Frontal cortex (tissue), 4 donors: Measurements from ENCODE around the gene PPTC7. TPM values are rescaled to one million over a fixed set of nuclear protein-coding genes. Genes with fewer than 3 reads are reported as not detected.
"Not testable (repeated sequence)": the region's sequence is repeated elsewhere in the genome, so short reads cannot be mapped to it uniquely, and the experiment has no call there.

ENCODE experiments used
- DNase-seq, 2 donors: peaks; one replicate each; pipeline ENCODE4 v3.0.0; 2012; ENCODE audit warnings: low spot score in 2 of 2
- FAIRE-seq: peaks from 2 replicates; lab custom pipeline; 2012; peaks lifted over from hg19 to GRCh38; lab: Jason Lieb, UNC
- total RNA-seq: library from RNA; depleted of rRNA; stranded (reverse); fragments of >200 nt; gene quantifications from one replicate; pipeline ENCODE4 v1.2.3, GENCODE V29; 2014
- donor health status: control.
- donor health status: control.
- donor health status: control.

PPTC7 gene
- 8.2 TPM for total RNA-seq

- FAIRE-seq (no peak), DNase-seq (peak; percentile 92 to 93)
These were observed at the start of gene PPTC7 for GRCh38 chr12:110583137-110584059. Gene PPTC7, minus strand, starts transcription at chr12:110583318. Its CDS starts 287 bp downstream, at chr12:110583031.

- no peak for DNase-seq
These were observed 44.5 kb upstream of the PPTC7 start for GRCh38 chr12:110627500-110628195.

GRCh38 chr12:110622582-110622981, 39.5 kb upstream of the PPTC7 start:
- FAIRE-seq (no peak), DNase-seq (no peak)

More at GRCh38 chr12:110627500-110628195, 44.5 kb upstream of the PPTC7 start:
- no peak for FAIRE-seq

DNA sequence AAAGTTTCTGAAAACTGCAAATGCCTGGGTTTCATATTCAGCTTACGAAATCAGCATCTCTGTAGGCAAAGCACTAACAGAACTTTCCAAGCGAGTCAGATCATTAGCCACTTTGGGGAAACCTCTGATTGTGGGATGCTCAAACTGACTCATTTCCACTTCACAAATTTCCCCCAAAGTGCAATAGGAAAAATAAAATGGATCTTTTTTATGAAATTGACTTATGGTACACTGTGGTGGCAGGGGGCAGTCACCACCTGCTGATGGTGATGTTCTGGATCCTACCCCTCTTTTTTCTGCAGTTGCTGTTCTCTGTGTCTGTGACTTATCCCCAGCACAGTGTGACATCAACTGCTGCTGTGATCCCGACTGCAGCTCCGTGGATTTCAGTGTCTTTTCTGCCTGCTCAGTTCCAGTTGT, 36.4 kb upstream of the PPTC7 start:
- no peak for FAIRE-seq
- DNase-seq: no peak

DNA sequence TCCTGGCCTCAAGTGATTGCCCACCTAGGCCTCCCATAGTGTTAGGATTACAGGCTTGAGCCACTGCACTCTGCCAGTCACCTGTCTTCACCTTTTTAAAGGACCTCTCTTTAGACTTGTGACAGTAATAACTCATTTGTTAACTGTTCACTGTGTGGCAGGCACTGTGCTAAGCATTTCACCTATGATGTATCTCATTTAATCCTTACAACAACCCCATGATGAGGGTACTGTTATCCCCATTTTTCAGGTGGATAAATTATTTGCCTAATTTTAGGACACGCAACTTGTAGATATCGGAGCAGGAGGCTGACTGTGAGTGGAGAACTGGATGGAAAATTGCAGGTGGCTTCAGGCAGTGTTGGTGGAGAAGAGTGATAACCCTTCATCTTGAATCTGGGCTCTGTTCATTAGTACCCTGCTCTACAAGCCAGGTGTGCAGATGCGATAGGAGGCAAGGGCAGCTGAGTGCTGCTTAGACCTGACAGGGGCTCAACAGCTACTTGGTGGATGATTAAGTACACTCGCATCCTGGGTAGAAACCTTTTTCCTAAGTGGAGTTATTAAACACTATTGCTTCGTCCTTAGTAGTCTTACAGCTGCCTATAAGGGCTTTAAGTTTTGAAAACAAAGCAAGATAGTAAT, 33.5 kb upstream of the PPTC7 start:
- FAIRE-seq (no peak), DNase-seq (no peak)

GRCh38 chr12:110615171-110615570, 32.1 kb upstream of the PPTC7 start:
- FAIRE-seq (no peak), DNase-seq (no peak)

DNA sequence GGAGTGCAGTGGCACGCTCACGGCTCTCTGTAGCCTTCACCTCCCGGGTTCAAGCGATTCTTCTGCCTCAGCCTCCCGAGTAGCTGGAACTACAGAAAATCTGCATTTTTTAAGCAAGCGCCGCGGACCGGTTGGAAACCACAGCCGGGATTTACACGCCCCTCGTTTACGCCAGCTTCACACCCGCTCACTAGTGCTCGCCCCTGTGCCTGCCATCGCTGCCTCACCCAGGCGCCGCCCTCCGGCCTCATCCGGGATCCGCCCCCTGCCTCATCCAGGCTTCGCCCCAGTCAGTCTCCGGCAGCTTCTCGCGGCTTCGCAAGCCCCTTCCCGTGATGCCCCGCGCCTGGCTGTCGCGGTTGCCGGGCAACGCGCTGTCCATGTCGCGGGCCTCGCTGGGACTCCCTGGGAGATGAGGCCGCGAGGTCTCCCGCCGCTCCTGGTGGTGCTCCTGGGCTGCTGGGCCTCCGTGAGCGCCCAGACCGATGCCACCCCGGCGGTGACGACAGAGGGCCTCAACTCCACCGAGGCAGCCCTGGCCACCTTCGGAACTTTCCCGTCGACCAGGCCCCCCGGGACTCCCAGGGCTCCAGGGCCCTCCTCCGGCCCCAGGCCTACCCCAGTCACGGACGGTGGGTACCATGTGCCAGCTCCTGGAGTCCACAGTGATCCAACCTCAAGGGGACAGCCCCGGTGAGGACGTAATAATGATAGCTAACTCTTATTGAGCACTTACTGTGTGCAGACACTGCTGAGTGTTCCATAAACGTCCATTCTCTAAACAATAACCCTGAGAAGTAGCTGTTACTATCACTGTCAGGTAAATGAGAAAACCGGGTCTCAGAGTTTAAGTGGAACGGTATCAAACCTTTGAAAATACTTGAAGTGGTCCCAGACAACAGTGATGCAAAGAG, 30.9 kb upstream of the PPTC7 start, which contains the start of gene TCTN1:
Gene TCTN1 (plus strand): TSS at position 359 of the 914 bp plus-strand sequence. CDS start 54 bp downstream, at position 413.
- FAIRE-seq (no peak), DNase-seq (peak; percentile 93 to 98)

DNA sequence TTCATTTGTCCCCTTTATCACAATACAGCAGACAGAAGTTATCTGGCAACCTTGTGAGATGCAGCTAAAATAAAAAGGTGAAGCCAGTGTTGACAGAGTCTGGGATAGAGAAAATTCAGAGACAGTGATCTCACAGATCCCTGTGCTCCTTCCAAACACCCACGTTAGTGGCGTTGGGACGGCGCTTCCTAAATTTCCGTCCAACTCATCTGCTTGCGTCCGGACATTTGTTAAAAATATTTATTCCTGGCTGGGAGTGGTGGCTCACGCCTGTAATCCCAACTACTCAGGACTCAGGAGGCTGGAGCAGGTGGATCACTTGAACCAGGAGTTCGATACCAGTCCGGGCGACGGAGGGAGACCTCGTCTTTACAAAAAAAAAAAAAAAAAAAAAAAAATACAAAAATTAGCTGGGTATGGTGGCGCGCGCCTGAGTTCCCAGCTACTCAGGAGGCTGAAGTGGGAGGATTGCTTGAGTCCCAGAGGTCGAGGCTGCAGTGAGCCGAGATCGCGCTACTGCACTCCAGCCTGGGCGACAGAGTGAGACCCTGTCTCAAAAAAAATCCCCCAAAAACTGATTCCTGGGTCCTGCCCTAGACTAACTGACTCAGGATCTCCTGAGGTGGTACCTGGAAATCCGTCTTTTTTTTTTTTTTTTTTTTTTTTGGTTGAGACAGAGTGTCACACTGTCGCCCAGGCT, 30.1 kb upstream of the PPTC7 start:
- FAIRE-seq (no peak), DNase-seq (no peak)

GRCh38 chr12:110606253-110606611, 23.1 kb upstream of the PPTC7 start:
- FAIRE-seq (no peak), DNase-seq (no peak)

- peak in 1 of 2 donors; percentile 57 for DNase-seq
- not testable (repeated sequence) for FAIRE-seq
These were observed 19.1 kb upstream of the PPTC7 start for GRCh38 chr12:110602085-110602814.

GRCh38 chr12:110600254-110600653, 17.1 kb upstream of the PPTC7 start:
- FAIRE-seq (no peak), DNase-seq (peak in 1 of 2 donors; percentile 44)

- no peak for FAIRE-seq
- no peak for DNase-seq
These were observed 16.2 kb upstream of the PPTC7 start for GRCh38 chr12:110599334-110599733.

GRCh38 chr12:110597885-110598284, 14.8 kb upstream of the PPTC7 start:
- no peak for FAIRE-seq
- no peak for DNase-seq

- not testable (repeated sequence) for DNase-seq, FAIRE-seq
These were observed 9.8 kb upstream of the PPTC7 start for GRCh38 chr12:110592919-110593318.

- DNase-seq (no peak), FAIRE-seq (no peak)
These were observed 9.0 kb upstream of the PPTC7 start for GRCh38 chr12:110592078-110592477.

- DNase-seq: no peak
- FAIRE-seq: no peak
These were observed 8.4 kb upstream of the PPTC7 start for GRCh38 chr12:110591451-110592051.

DNA sequence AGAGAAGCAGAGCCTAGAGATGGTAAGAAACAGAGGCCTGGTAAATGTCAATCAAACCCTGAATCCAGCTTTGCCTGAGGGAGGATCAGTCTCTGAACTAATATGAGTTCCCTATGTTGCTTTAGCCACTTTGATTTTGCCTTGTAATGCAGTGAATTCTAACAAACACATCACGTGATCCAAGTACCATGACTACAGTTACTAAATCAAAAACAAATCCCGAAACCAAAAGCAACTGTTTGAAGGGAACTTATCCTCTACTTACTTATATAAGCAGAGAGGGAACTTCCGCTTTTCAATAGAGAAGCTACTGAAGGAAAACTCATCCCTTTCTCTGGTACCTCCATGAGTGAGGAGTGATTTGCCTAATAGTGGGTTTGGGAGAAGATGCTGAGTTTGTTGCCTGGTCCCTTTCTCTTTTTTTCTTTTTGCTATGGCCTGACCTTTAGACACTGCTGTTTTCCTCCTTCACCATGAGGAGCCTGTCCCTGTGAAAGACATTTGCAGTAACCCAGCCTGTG, 7.7 kb upstream of the PPTC7 start:
- DNase-seq (peak in 1 of 2 donors; percentile 16), FAIRE-seq (no peak)
